ENCODE measurements around the gene SOWAHD. TPM values are rescaled to one million over a fixed set of nuclear protein-coding genes. Genes with fewer than 3 reads are reported as not detected.

SOWAHD gene
- total and polyA plus RNA-seq, 2 donors, result 1.6 to 1.8 TPM

DNA sequence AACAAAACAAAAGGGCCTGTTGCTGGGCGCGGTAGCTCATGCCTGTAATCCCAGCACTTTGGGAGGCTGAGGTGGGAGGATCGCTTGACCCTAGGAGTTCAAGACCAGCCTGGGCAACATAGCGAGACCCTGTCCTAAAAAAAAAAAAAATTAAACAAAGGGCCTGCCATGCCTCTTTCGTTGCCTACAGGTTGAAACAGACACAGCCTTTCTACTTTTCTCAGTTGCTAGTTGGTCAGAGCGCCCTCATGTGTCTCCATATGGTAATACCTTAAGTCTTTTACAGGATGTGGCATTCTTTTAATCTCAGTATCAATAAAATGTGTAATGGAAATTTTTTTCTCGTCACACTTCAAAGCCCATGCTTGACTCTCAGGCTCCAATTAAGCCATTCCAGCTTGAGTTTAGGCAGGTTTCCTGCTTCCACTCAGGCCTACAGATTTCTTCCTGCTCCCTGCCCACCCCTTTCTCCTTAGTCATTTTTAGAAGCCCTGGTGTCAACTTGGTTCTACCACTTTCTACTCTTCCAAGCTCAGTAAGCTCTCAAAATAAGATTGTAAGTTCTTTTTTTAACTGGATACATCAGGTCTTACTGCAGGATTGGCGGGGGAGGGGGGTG lies 4.6 kb upstream of the SOWAHD start:
- H3K9me3 ChIP-seq (ENCODE audit: control insufficient read depth in 2 of 2, insufficient read depth in 1 of 2, low read length in 1 of 2), result no peaks in the 10 kb centered on the region
- peaks cover 0 to 16% of the 10 kb centered on the region in 2 donors for H3K27me3 ChIP-seq (ENCODE audit: control insufficient read depth in 2 of 2, insufficient read depth in 1 of 2, low read length in 1 of 2)
- H3K4me1 ChIP-seq (ENCODE audit: control insufficient read depth in 2 of 2, insufficient read depth in 2 of 2, low read length in 2 of 2), result peaks cover 15 to 48% of the 10 kb centered on the region in 2 donors
- peak overlapping the region in 1 of 2 donors; percentile 74 for H3K27ac ChIP-seq (ENCODE audit: low read depth in 1 of 2, low read length in 1 of 2)
- DNase-seq (ENCODE audit: low read depth in 6 of 9, low spot score in 9 of 9), result peak in 8 of 9 donors; percentile 50 to 92 (median 72)
- 66% methylated on average over 8 of the region's 8 CpGs for WGBS
- H3K4me3 ChIP-seq (ENCODE audit: low read length in 2 of 2), result no peak overlapping the region
- no peaks in the 10 kb centered on the region for H3K36me3 ChIP-seq (ENCODE audit: control insufficient read depth in 2 of 2, insufficient read depth in 2 of 2, low read length in 1 of 2)

DNA sequence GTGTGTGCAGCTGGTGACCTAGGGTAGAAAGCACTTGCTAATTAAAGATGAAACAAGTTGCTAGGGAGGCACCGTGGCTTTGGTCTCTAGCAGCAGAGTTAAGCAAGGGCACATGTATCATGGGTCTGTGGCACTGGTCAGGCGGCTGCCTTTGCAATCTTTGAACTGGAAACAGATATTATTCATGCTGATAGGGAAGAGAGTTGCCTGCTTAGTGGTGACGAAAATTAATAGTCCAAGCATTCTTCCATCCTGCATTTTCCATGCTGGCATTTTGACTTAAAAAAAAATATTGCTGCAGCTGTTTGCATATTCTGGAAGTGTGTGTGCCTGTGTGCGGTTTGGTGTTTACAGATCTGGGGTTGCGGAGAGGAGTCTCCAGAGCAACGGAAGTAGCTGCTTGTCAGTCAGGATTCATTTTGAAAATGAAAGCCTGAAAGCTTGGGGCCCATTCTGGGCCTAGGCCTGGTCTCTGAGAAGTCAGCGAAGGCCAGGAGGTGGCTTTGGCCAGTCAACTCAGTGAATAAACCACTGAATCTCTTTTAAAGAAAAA lies 2.3 kb upstream of the SOWAHD start:
- peak in 5 of 9 donors; percentile 57 to 83 (median 64) for DNase-seq (ENCODE audit: low read depth in 6 of 9, low spot score in 9 of 9)
- Histone ChIP-seq H3K27ac (ENCODE audit: low read depth in 1 of 2, low read length in 1 of 2) (peak overlapping the region; percentile 97 to 98), H3K36me3 (ENCODE audit: control insufficient read depth in 2 of 2, insufficient read depth in 2 of 2, low read length in 1 of 2) (no peaks in the 10 kb centered on the region), H3K4me3 (ENCODE audit: low read length in 2 of 2) (peak overlapping the region in 1 of 2 donors; percentile 9), H3K9me3 (ENCODE audit: control insufficient read depth in 2 of 2, insufficient read depth in 1 of 2, low read length in 1 of 2) (peaks cover 0 to 5% of the 10 kb centered on the region in 2 donors), H3K4me1 (ENCODE audit: control insufficient read depth in 2 of 2, insufficient read depth in 2 of 2, low read length in 2 of 2) (peaks cover 19 to 53% of the 10 kb centered on the region in 2 donors), H3K27me3 (ENCODE audit: control insufficient read depth in 2 of 2, insufficient read depth in 1 of 2, low read length in 1 of 2) (peaks cover 0 to 31% of the 10 kb centered on the region in 2 donors)
- WGBS, result 3% methylated on average over 7 of the region's 7 CpGs

DNA sequence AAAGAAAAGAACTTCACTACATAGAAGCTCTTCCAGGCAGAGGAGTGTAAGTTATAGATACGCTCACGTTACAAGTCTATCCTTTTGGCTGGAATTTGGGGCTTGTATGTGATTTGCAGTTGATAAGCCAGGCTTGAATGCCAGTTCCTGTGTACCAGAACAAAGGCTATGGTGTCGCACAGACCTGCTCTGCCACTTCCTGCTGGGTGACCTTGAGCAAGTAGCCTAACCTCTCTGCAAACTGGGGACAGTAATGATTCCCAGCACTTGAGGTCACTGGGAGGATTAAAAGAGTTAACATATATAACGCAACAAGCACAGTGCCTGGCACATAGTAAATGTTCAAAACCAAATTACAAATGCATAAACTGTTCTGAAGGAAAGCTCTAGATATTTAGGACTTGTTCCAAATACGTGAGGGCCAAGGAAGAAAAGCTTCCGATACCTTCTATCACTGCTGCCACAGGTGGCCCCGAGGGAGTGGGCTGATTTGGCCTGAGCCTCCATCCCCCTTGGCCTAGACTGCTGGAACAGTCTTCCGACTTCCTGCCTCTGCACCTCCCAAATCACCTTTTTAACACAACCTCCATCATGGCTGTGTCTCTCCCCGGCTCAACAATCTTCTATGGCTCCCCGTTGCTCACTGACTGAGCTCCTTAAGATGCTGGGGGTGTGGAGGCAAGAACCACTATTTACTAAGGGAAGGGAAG lies 1.3 kb upstream of the SOWAHD start:
- peaks cover 19 to 53% of the 10 kb centered on the region in 2 donors for H3K4me1 ChIP-seq (ENCODE audit: control insufficient read depth in 2 of 2, insufficient read depth in 2 of 2, low read length in 2 of 2)
- no peaks in the 10 kb centered on the region for H3K36me3 ChIP-seq (ENCODE audit: control insufficient read depth in 2 of 2, insufficient read depth in 2 of 2, low read length in 1 of 2)
- H3K4me3 ChIP-seq (ENCODE audit: low read length in 2 of 2), result no peak overlapping the region
- peak in 1 of 9 donors; percentile 53 for DNase-seq (ENCODE audit: low read depth in 6 of 9, low spot score in 9 of 9)
- peaks cover 0 to 5% of the 10 kb centered on the region in 2 donors for H3K9me3 ChIP-seq (ENCODE audit: control insufficient read depth in 2 of 2, insufficient read depth in 1 of 2, low read length in 1 of 2)
- WGBS, result 83% methylated on average over 10 of the region's 10 CpGs
- peak overlapping the region; percentile 97 to 98 for H3K27ac ChIP-seq (ENCODE audit: low read depth in 1 of 2, low read length in 1 of 2)
- peaks cover 0 to 31% of the 10 kb centered on the region in 2 donors for H3K27me3 ChIP-seq (ENCODE audit: control insufficient read depth in 2 of 2, insufficient read depth in 1 of 2, low read length in 1 of 2)

- Histone ChIP-seq H3K4me3 (ENCODE audit: low read length in 2 of 2) (peak overlapping the region in 1 of 2 donors; percentile 47), H3K9me3 (ENCODE audit: control insufficient read depth in 2 of 2, insufficient read depth in 1 of 2, low read length in 1 of 2) (peaks cover 0 to 5% of the 10 kb centered on the region in 2 donors), H3K27me3 (ENCODE audit: control insufficient read depth in 2 of 2, insufficient read depth in 1 of 2, low read length in 1 of 2) (peaks cover 0 to 31% of the 10 kb centered on the region in 2 donors), H3K36me3 (ENCODE audit: control insufficient read depth in 2 of 2, insufficient read depth in 2 of 2, low read length in 1 of 2) (no peaks in the 10 kb centered on the region), H3K4me1 (ENCODE audit: control insufficient read depth in 2 of 2, insufficient read depth in 2 of 2, low read length in 2 of 2) (peaks cover 19 to 53% of the 10 kb centered on the region in 2 donors), H3K27ac (ENCODE audit: low read depth in 1 of 2, low read length in 1 of 2) (peak overlapping the region in 1 of 2 donors; percentile 97)
- no peak for DNase-seq (ENCODE audit: low read depth in 6 of 9, low spot score in 9 of 9)
- WGBS, result 87% methylated on average over 12 of the region's 12 CpGs
These were observed 776 bp upstream of the SOWAHD start for GRCh38 chrX:119757646-119757978.

DNA sequence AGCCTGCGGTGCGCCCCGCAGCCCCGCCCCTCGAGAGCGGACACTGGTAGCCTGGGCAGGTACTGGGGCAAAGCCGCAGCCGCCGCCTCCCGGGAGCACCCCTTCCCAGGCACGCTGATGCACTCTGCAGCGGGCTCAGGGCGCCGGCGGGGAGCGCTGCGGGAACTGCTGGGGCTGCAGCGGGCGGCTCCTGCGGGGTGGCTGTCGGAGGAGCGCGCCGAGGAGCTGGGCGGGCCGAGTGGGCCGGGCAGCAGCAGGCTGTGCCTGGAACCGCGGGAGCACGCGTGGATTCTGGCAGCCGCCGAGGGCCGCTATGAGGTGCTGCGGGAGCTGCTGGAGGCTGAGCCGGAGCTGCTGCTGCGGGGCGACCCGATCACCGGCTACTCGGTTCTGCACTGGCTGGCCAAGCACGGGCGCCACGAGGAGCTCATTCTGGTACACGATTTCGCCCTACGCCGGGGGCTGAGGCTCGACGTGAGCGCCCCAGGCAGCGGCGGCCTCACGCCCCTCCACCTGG lies 401 bp downstream of the SOWAHD start:
- Histone ChIP-seq H3K4me3 (ENCODE audit: low read length in 2 of 2) (peak overlapping the region; percentile 47 to 54), H3K27ac (ENCODE audit: low read depth in 1 of 2, low read length in 1 of 2) (peak overlapping the region in 1 of 2 donors; percentile 18), H3K9me3 (ENCODE audit: control insufficient read depth in 2 of 2, insufficient read depth in 1 of 2, low read length in 1 of 2) (peaks cover 0 to 5% of the 10 kb centered on the region in 2 donors), H3K4me1 (ENCODE audit: control insufficient read depth in 2 of 2, insufficient read depth in 2 of 2, low read length in 2 of 2) (peaks cover 19 to 47% of the 10 kb centered on the region in 2 donors), H3K27me3 (ENCODE audit: control insufficient read depth in 2 of 2, insufficient read depth in 1 of 2, low read length in 1 of 2) (peaks cover 0 to 31% of the 10 kb centered on the region in 2 donors), H3K36me3 (ENCODE audit: control insufficient read depth in 2 of 2, insufficient read depth in 2 of 2, low read length in 1 of 2) (no peaks in the 10 kb centered on the region)
- WGBS, result 2% methylated on average over 53 of the region's 54 CpGs
- DNase-seq (ENCODE audit: low read depth in 6 of 9, low spot score in 9 of 9), result peak in 2 of 9 donors; percentile 10 to 38

DNA sequence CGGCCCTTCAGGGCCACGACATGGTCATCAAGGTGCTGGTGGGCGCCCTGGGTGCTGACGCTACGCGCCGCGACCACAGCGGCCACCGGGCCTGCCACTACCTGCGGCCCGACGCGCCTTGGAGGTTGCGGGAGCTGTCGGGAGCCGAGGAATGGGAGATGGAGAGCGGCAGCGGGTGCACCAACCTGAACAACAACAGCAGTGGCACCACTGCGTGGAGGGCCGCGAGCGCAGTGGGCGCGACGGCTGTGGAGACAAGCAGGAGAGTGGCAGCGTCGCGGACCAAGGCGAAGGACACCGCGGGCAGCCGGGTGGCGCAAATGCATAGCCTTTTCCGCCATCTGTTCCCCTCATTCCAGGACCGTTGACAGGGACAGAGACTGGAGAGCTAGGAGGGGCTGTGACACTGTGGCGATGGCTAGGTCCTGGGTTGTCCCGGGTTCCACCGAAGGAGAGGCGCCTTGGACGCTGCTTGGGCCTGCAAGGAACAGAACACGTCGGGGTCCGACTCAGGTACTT lies 919 bp downstream of the SOWAHD start:
- H3K27ac ChIP-seq (ENCODE audit: low read depth in 1 of 2, low read length in 1 of 2), result no peak overlapping the region
- peaks cover 0 to 31% of the 10 kb centered on the region in 2 donors for H3K27me3 ChIP-seq (ENCODE audit: control insufficient read depth in 2 of 2, insufficient read depth in 1 of 2, low read length in 1 of 2)
- H3K36me3 ChIP-seq (ENCODE audit: control insufficient read depth in 2 of 2, insufficient read depth in 2 of 2, low read length in 1 of 2), result no peaks in the 10 kb centered on the region
- H3K9me3 ChIP-seq (ENCODE audit: control insufficient read depth in 2 of 2, insufficient read depth in 1 of 2, low read length in 1 of 2), result peaks cover 0 to 5% of the 10 kb centered on the region in 2 donors
- DNase-seq (ENCODE audit: low read depth in 6 of 9, low spot score in 9 of 9), result no peak
- WGBS, result 67% methylated on average over 44 of the region's 44 CpGs
- H3K4me3 ChIP-seq (ENCODE audit: low read length in 2 of 2), result peak overlapping the region; percentile 47 to 54
- peaks cover 17 to 44% of the 10 kb centered on the region in 2 donors for H3K4me1 ChIP-seq (ENCODE audit: control insufficient read depth in 2 of 2, insufficient read depth in 2 of 2, low read length in 2 of 2)

DNA sequence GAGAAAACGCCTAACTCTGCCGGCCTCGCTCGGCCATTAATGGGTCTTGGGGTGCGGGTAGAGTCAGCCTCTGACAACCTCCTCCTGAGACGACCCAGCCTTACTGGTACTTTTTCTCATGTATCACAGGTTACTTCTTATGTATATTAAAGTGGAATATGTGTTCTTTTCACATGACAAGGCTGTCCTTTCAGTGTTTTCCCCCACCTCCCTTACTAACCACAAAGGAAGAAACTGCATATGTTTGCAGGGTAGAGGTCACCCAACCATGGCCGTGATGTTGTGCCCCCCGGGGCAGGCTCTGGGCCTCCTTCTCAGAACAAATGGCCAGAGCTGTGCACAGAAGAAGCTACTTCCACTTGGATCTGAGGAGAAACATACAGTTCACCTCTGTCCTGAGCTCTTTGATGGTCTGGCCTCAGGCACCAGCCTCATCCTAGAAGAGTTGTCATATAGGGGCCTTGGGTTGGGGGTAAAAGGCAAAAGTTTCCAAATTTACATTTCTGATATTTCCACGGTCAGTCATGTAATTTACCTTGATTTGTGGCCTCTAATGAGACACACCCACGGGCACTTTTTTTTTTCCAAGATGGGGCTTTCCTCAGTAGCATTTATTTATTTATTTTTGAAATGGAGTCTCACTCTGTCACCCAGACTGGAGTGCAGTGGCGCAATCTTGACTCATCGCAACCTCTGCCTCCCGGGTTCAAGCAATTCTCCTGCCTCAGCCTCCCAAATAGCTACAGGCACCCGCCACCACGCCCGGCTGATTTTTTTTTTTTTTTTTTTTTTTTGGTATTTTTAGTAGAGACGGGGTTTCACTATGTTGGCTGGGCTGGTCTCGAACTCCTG lies 1.9 kb downstream of the SOWAHD start:
- WGBS, result 84% methylated on average over 18 of the region's 18 CpGs
- Histone ChIP-seq H3K4me1 (ENCODE audit: control insufficient read depth in 2 of 2, insufficient read depth in 2 of 2, low read length in 2 of 2) (peaks cover 17 to 35% of the 10 kb centered on the region in 2 donors), H3K36me3 (ENCODE audit: control insufficient read depth in 2 of 2, insufficient read depth in 2 of 2, low read length in 1 of 2) (no peaks in the 10 kb centered on the region), H3K27me3 (ENCODE audit: control insufficient read depth in 2 of 2, insufficient read depth in 1 of 2, low read length in 1 of 2) (peaks cover 0 to 31% of the 10 kb centered on the region in 2 donors), H3K27ac (ENCODE audit: low read depth in 1 of 2, low read length in 1 of 2) (no peak overlapping the region), H3K9me3 (ENCODE audit: control insufficient read depth in 2 of 2, insufficient read depth in 1 of 2, low read length in 1 of 2) (peaks cover 0 to 5% of the 10 kb centered on the region in 2 donors), H3K4me3 (ENCODE audit: low read length in 2 of 2) (peak overlapping the region in 1 of 2 donors; percentile 47)
- DNase-seq (ENCODE audit: low read depth in 6 of 9, low spot score in 9 of 9), result no peak

DNA sequence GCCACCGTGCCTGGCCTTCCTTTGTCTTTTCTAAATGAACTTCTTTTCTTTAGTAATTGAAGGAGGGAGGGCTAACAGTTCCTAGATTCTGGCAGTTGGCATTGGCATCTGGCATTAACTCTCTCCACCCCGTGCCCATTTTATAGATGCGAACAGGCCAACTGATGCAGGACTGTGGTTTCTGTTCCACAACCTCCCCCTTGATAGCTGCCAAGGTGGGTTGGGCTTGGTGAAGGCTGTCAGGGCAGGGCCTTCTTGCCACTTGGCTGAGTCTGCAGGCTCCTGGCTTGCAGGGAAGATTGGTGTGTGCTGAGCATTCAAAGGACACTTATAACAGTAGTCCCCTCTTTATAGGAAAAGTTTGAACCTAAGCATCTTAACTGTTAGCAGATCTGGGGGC lies 4.3 kb downstream of the SOWAHD start:
- Histone ChIP-seq H3K4me1 (ENCODE audit: control insufficient read depth in 2 of 2, insufficient read depth in 2 of 2, low read length in 2 of 2) (peaks cover 4 to 11% of the 10 kb centered on the region in 2 donors), H3K27me3 (ENCODE audit: control insufficient read depth in 2 of 2, insufficient read depth in 1 of 2, low read length in 1 of 2) (peaks cover 0 to 25% of the 10 kb centered on the region in 2 donors), H3K36me3 (ENCODE audit: control insufficient read depth in 2 of 2, insufficient read depth in 2 of 2, low read length in 1 of 2) (no peaks in the 10 kb centered on the region), H3K27ac (ENCODE audit: low read depth in 1 of 2, low read length in 1 of 2) (no peak overlapping the region), H3K4me3 (ENCODE audit: low read length in 2 of 2) (no peak overlapping the region), H3K9me3 (ENCODE audit: control insufficient read depth in 2 of 2, insufficient read depth in 1 of 2, low read length in 1 of 2) (peaks cover 0 to 5% of the 10 kb centered on the region in 2 donors)
- WGBS, result 75% methylated on average over 3 of the region's 3 CpGs
- no peak for DNase-seq (ENCODE audit: low read depth in 6 of 9, low spot score in 9 of 9)

Measured in thymus (tissue), 11 donors.